GM12878 (cell line): ENCODE data around the gene TMEM178A. TPM values are rescaled to one million over a fixed set of nuclear protein-coding genes. Genes with fewer than 3 reads are reported as not detected.

Experiments
- ATF7 ChIP-seq: fragments of 450-650 bp; IDR thresholded peaks from 2 replicates; pipeline ENCODE4 v1.6.1; 2016; ENCODE audit warnings: low read depth, mild to moderate bottlenecking
- CUX1 ChIP-seq: IDR thresholded peaks from 2 replicates; pipeline ENCODE4 v1.6.1; 2012; ENCODE audit warnings: improper control_type of control experiment, low read depth, low read length; ENCODE audit not compliant: insufficient replicate concordance
- FOXK2 ChIP-seq: fragments of 450-650 bp; IDR thresholded peaks from 2 replicates; pipeline ENCODE4 v1.6.1; 2017; ENCODE audit warnings: mild to moderate bottlenecking, moderate library complexity
- NBN ChIP-seq: fragments of 450-650 bp; IDR thresholded peaks from 2 replicates; pipeline ENCODE4 v1.6.1; 2016
- NKRF ChIP-seq: fragments of 450-650 bp; conservative IDR thresholded peaks from 2 replicates; pipeline ENCODE4 v1.6.1; 2017; ENCODE audit warnings: mild to moderate bottlenecking, moderate library complexity
- SMARCA5 ChIP-seq: fragments of 450-650 bp; IDR thresholded peaks from 2 replicates; pipeline ENCODE4 v1.6.1; 2017; ENCODE audit warnings: mild to moderate bottlenecking
- TAF1 ChIP-seq: IDR thresholded peaks from 2 replicates; pipeline ENCODE4 v1.6.1; 2011; ENCODE audit warnings: mild to moderate bottlenecking, low read depth, low read length, borderline replicate concordance
- TCF12 ChIP-seq: IDR thresholded peaks from 2 replicates; pipeline ENCODE4 v1.6.1; 2011; ENCODE audit warnings: low read depth, mild to moderate bottlenecking, low read length
- ZBED1 ChIP-seq: IDR thresholded peaks from 2 replicates; pipeline ENCODE4 v1.6.1; 2016; ENCODE audit warnings: borderline replicate concordance
- polyA plus RNA-seq, 11 experiments: library from polyadenylated mRNA; depleted of rRNA in 4 of 11; unstranded in 6 of 11; stranded (reverse) in 5 of 11; fragments of >200 nt; fragmentation: Nextera tagmentation in 4 of 11; fragmentation: Illumina TruSeq in 1 of 11; extraction: Ambion mirVana in 4 of 11; extraction: Trizol in 1 of 11; gene quantifications; 1 replicate in 1 of 11; 2 replicates in 10 of 11; pipeline versions ENCODE4 v1.2.1 to v1.2.3, GENCODE V29; 2011 to 2016; ENCODE audit warnings: inconsistent platforms in 2 of 11, missing spikeins in 2 of 11, low read depth in 1 of 11
- total RNA-seq, 4 experiments: library from RNA; depleted of rRNA in 3 of 4; stranded (reverse); fragments of >200 nt in 3 of 4; fragmentation: Illumina TruSeq in 1 of 4; extraction: Trizol in 1 of 4; gene quantifications; 2 replicates each; pipeline versions ENCODE4 v1.2.1 to v1.2.3, GENCODE V29; 2013 to 2021

The TMEM178A gene
- total and polyA plus RNA-seq, 10 of the 15 experiments (the other 5 are each of a cell fraction or from before 2014, with no cell fraction given): not detected

GRCh38 chr2:39730276-39730675, 64.6 kb downstream of the TMEM178A start (continued):
- no peak for TF ChIP-seq TAF1
- TF ChIP-seq TCF12: no peak
- TF ChIP-seq ZBED1: no peak
- no peak for TF ChIP-seq NKRF
- no peak for TF ChIP-seq FOXK2
- TF ChIP-seq SMARCA5: no peak
- TF ChIP-seq CUX1: no peak
- no peak for TF ChIP-seq NBN
- TF ChIP-seq ATF7: no peak
- TF ChIP-seq, all 136 proteins: peak for 0
